ENCODE measurements around the gene RBMS3.

GRCh38 chr3:29265509-29266072 lies 15.3 kb upstream of the RBMS3 start:
- no peak for TF ChIP-seq BHLHE40 (IDR thresholded peaks at IDR 0.05; ENCODE audit: borderline replicate concordance)
- no peak for TF ChIP-seq NFRKB (IDR thresholded peaks at IDR 0.05)
- TF ChIP-seq PKNOX1 (IDR thresholded peaks at IDR 0.05): no peak
- TF ChIP-seq FOXM1 (IDR thresholded peaks at IDR 0.05; ENCODE audit: borderline replicate concordance): no peak
- no peak for TF ChIP-seq SUZ12 (IDR thresholded peaks at IDR 0.05)
- TF ChIP-seq LEF1 (IDR thresholded peaks at IDR 0.05; ENCODE audit: borderline replicate concordance): no peak
- TF ChIP-seq SP1 (IDR thresholded peaks at IDR 0.05): no peak
- TF ChIP-seq ZNF384 (IDR thresholded peaks at IDR 0.05): no peak
- no peak for TF ChIP-seq FOXK2 (IDR thresholded peaks at IDR 0.05)
- no peak for TF ChIP-seq HDGF (IDR thresholded peaks at IDR 0.05; ENCODE audit: borderline replicate concordance)
- TF ChIP-seq TARDBP (IDR thresholded peaks at IDR 0.05): no peak
- no peak for TF ChIP-seq FOXA1 (IDR thresholded peaks at IDR 0.05)
- no peak for TF ChIP-seq ELF4 (IDR thresholded peaks at IDR 0.05)
- TF ChIP-seq CTBP1 (IDR thresholded peaks at IDR 0.05; ENCODE audit: borderline replicate concordance): no peak

All from HEK293T (cell line).